CD14-positive monocyte (primary cell): ENCODE results near the gene PRKACB. TPM values are rescaled to one million over a fixed set of nuclear protein-coding genes. Genes with fewer than 3 reads are reported as not detected.

Source experiments
- DNase-seq, 3 donors: peaks; one replicate each; pipeline ENCODE4 v3.0.0-alpha.2; 2011 to 2022
- H2AFZ ChIP-seq: 2 replicates; pipeline ENCODE4 v1.6.0; 2012; ENCODE audit warnings: mild to moderate bottlenecking, low read depth, low read length, inconsistent platforms; ENCODE audit not compliant: insufficient read depth, poor library complexity, severe bottlenecking
- H3K27ac ChIP-seq, 2 donors: 1 replicate in 1 of 2; 2 replicates in 1 of 2; pipeline ENCODE4 v1.5.1; 2012 to 2013; ENCODE audit warnings: low read length in 2 of 2, control low read depth in 1 of 2, inconsistent platforms in 1 of 2, low read depth in 1 of 2, mild to moderate bottlenecking in 1 of 2
- H3K27me3 ChIP-seq, 2 donors: one replicate each; pipeline versions ENCODE4 v1.6.0 to v1.6.1; 2011 to 2013; ENCODE audit warnings: low read length in 2 of 2; ENCODE audit not compliant: control insufficient read depth in 2 of 2, insufficient read depth in 2 of 2
- H3K36me3 ChIP-seq, 2 donors: replicated peaks in 1 of 2; 1 replicate in 1 of 2; 2 replicates in 1 of 2; pipeline versions ENCODE4 v1.5.1 to v1.6.1; 2012 to 2013; ENCODE audit warnings: low read length in 2 of 2, control low read depth in 1 of 2, inconsistent platforms in 1 of 2, mild to moderate bottlenecking in 1 of 2; ENCODE audit not compliant: insufficient read depth in 2 of 2, control insufficient read depth in 1 of 2
- H3K4me1 ChIP-seq, 2 donors: 1 replicate in 1 of 2; 2 replicates in 1 of 2; pipeline versions ENCODE4 v1.5.1 to v1.6.1; 2012 to 2013; ENCODE audit warnings: low read length in 2 of 2, control low read depth in 1 of 2, inconsistent platforms in 1 of 2, mild to moderate bottlenecking in 1 of 2, moderate library complexity in 1 of 2; ENCODE audit not compliant: insufficient read depth in 2 of 2, control insufficient read depth in 1 of 2
- H3K4me2 ChIP-seq: replicated peaks from 2 replicates; pipeline ENCODE3; 2012; ENCODE audit warnings: low read length, moderate library complexity, mild to moderate bottlenecking; ENCODE audit not compliant: poor library complexity, severe bottlenecking; ENCODE audit errors: extremely low read depth
- H3K4me3 ChIP-seq, 3 experiments: fragments of 200-600 bp in 1 of 3; sonication (generic) in 1 of 3; replicated peaks in 1 of 3; 1 replicate in 2 of 3; 2 replicates in 1 of 3; pipeline ENCODE4 v1.5.1; 2011 to 2013; ENCODE audit warnings: low read length in 3 of 3, mild to moderate bottlenecking in 3 of 3, control low read depth in 2 of 3, low read depth in 2 of 3, inconsistent platforms in 1 of 3, moderate library complexity in 1 of 3
- H3K79me2 ChIP-seq: 2 replicates; pipeline ENCODE4 v1.6.0; 2012; ENCODE audit warnings: mild to moderate bottlenecking, control low read depth, inconsistent platforms, low read length, moderate library complexity; ENCODE audit not compliant: insufficient read depth
- H3K9ac ChIP-seq: 2 replicates; pipeline ENCODE4 v1.6.0; 2017; ENCODE audit warnings: low read length, mild to moderate bottlenecking; ENCODE audit not compliant: insufficient read depth, poor library complexity, severe bottlenecking
- H3K9me3 ChIP-seq, 2 donors: replicated peaks in 1 of 2; 1 replicate in 1 of 2; 2 replicates in 1 of 2; pipeline versions ENCODE4 v1.5.1 to v1.6.1; 2012 to 2013; ENCODE audit warnings: low read length in 2 of 2, control low read depth in 1 of 2; ENCODE audit not compliant: control insufficient read depth in 1 of 2, insufficient read depth in 1 of 2
- H4K20me1 ChIP-seq: 2 replicates; pipeline ENCODE4 v1.6.0; 2012; ENCODE audit warnings: mild to moderate bottlenecking, low read length, control low read depth, moderate library complexity; ENCODE audit not compliant: insufficient read depth
- H3K27ac Mint-ChIP-seq, 7 donors: one replicate each; pipeline ENCODE4 v1.8.0; 2020; ENCODE audit warnings: mild to moderate bottlenecking in 7 of 7, mixed read lengths in 7 of 7, moderate library complexity in 6 of 7, inconsistent platforms in 2 of 7
- H3K27me3 Mint-ChIP-seq, 3 donors: one replicate each; pipeline ENCODE4 v1.8.0; 2021 to 2022; ENCODE audit warnings: low read depth in 3 of 3, mild to moderate bottlenecking in 3 of 3, mixed read lengths in 3 of 3, moderate library complexity in 3 of 3, inconsistent platforms in 1 of 3
- H3K36me3 Mint-ChIP-seq, 2 donors: one replicate each; pipeline ENCODE4 v1.8.0; 2020; ENCODE audit warnings: mixed read lengths in 2 of 2, inconsistent platforms in 1 of 2, mild to moderate bottlenecking in 1 of 2
- H3K4me1 Mint-ChIP-seq: one replicate; pipeline ENCODE4 v1.8.0; 2020; ENCODE audit warnings: mild to moderate bottlenecking, mixed read lengths
- H3K4me3 Mint-ChIP-seq, 2 donors: one replicate each; pipeline ENCODE4 v1.8.0; 2020; ENCODE audit warnings: mild to moderate bottlenecking in 2 of 2, mixed read lengths in 2 of 2, moderate library complexity in 1 of 2
- H3K9me3 Mint-ChIP-seq, 7 donors: one replicate each; pipeline ENCODE4 v1.8.0; 2020 to 2022; ENCODE audit warnings: mixed read lengths in 7 of 7, mild to moderate bottlenecking in 6 of 7, moderate library complexity in 6 of 7, inconsistent platforms in 2 of 7
- WGBS: methylation state at CpG from one replicate; pipeline ENCODE4 v1.1.5; 2013; ENCODE audit warnings: missing lambda C conversion rate; ENCODE audit not compliant: insufficient coverage; 5-methylcytosine and 5-hydroxymethylcytosine counted together
- intact Hi-C, 2 donors: fragments of 100-400 bp; cut with micrococcal nuclease; formaldehyde crosslinking; loops; one replicate each; pipeline versions ENCODE4 v1.15.0 to v1.15.1; 2023
- polyA plus RNA-seq, 3 donors: library from polyadenylated mRNA; depleted of rRNA in 1 of 3; unstranded in 2 of 3; stranded (reverse) in 1 of 3; fragments of 300-500 nt in 2 of 3; fragments of >200 nt in 1 of 3; fragmentation: Illumina TruSeq in 2 of 3; gene quantifications; 1 replicate in 2 of 3; 2 replicates in 1 of 3; pipeline ENCODE4 v1.2.3, GENCODE V29; 2012 to 2021
- TF ChIP-seq, protein P1 (sequence below): fragments of 200-600 bp; IDR thresholded peaks from one replicate; pipeline ENCODE4 v1.8.0; 2022; ENCODE audit warnings: antibody characterized with exemption, mild to moderate bottlenecking

Gene PRKACB
- polyA plus RNA-seq, 3 donors = 2.5 to 14.5 (median 13.8) TPM

DNA sequence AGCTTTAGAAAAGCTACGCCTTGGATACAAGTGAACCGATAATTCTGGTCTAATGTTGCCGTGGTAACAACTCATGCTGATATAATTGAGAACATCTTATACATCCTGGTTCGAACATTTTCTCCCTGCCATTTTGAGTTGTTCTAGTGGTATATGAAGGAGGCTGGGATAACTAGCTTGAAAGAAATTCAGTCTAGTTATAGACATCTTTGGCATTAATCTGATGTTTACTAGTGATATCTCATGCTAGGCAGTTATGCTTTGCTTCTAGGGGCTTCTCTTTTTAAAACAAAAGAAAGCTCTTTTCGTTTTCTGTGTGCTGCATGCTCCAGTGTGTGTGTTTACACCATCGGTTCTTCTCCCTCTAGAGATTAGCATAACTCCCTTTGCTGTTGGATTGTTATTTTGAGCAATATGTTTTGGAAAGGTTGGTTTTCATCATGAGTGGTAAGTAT lies 20.5 kb downstream of the PRKACB start:
- no peak overlapping the region for H3K4me3 ChIP-seq
- no peak overlapping the region for H3K4me3 Mint-ChIP-seq
- H3K27me3 ChIP-seq = no peaks in the 10 kb centered on the region
- intact Hi-C loops = no loop called here
- H3K4me1 ChIP-seq = no peaks in the 10 kb centered on the region
- no peaks in the 10 kb centered on the region for H3K9me3 ChIP-seq
- no peaks in the 10 kb centered on the region for H3K27me3 Mint-ChIP-seq
- H3K9me3 Mint-ChIP-seq = no peaks in the 10 kb centered on the region
- no peaks in the 10 kb centered on the region for H3K36me3 Mint-ChIP-seq
- no CpG with 5 or more reads among the region's 6 CpGs for WGBS
- no peak overlapping the region for H3K9ac ChIP-seq
- TF ChIP-seq, protein P1, sequence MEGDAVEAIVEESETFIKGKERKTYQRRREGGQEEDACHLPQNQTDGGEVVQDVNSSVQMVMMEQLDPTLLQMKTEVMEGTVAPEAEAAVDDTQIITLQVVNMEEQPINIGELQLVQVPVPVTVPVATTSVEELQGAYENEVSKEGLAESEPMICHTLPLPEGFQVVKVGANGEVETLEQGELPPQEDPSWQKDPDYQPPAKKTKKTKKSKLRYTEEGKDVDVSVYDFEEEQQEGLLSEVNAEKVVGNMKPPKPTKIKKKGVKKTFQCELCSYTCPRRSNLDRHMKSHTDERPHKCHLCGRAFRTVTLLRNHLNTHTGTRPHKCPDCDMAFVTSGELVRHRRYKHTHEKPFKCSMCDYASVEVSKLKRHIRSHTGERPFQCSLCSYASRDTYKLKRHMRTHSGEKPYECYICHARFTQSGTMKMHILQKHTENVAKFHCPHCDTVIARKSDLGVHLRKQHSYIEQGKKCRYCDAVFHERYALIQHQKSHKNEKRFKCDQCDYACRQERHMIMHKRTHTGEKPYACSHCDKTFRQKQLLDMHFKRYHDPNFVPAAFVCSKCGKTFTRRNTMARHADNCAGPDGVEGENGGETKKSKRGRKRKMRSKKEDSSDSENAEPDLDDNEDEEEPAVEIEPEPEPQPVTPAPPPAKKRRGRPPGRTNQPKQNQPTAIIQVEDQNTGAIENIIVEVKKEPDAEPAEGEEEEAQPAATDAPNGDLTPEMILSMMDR = no peak
- DNase-seq = no peak
- peaks cover 16% of the 10 kb centered on the region for H3K4me1 Mint-ChIP-seq
- no peak overlapping the region for H3K27ac Mint-ChIP-seq
- peaks cover 61% of the 10 kb centered on the region for H3K79me2 ChIP-seq
- H4K20me1 ChIP-seq = no peaks in the 10 kb centered on the region
- H3K4me2 ChIP-seq = no peak overlapping the region
- H3K36me3 ChIP-seq = no peaks in the 10 kb centered on the region
- H2AFZ ChIP-seq = no peak overlapping the region
- no peak overlapping the region for H3K27ac ChIP-seq

DNA sequence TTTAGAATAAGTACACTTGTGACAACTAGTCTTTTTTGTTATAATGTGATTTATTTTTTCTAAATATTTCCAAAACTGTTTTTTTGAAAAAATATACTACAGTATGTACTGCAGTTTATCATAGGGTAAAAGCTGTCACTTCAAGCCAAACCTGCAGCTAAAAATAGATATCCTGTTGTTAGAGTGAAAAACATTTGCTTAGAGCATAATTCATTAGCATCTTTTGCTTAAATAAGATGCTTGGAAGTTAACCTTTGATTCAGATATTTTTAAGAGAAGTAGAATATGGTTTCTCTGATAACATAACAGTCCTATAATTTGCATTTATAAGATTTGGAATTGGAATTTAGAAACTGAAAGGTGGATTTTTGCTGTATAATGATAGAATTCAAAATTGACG lies 21.5 kb downstream of the PRKACB start:
- WGBS = no CpG with 5 or more reads among the region's 1 CpG
- no peak overlapping the region for H3K4me2 ChIP-seq
- H3K9ac ChIP-seq = no peak overlapping the region
- DNase-seq = no peak
- no peak overlapping the region for H3K27ac Mint-ChIP-seq
- TF ChIP-seq, protein P1 = no peak
- H3K9me3 Mint-ChIP-seq = no peaks in the 10 kb centered on the region
- no peaks in the 10 kb centered on the region for H3K27me3 Mint-ChIP-seq
- H3K9me3 ChIP-seq = no peaks in the 10 kb centered on the region
- peaks cover 54% of the 10 kb centered on the region for H3K79me2 ChIP-seq
- intact Hi-C loops = no loop called here
- H2AFZ ChIP-seq = no peak overlapping the region
- H3K4me1 ChIP-seq = no peaks in the 10 kb centered on the region
- H3K36me3 ChIP-seq = no peaks in the 10 kb centered on the region
- no peaks in the 10 kb centered on the region for H3K27me3 ChIP-seq
- H3K36me3 Mint-ChIP-seq = no peaks in the 10 kb centered on the region
- H3K4me3 Mint-ChIP-seq = no peak overlapping the region
- no peaks in the 10 kb centered on the region for H4K20me1 ChIP-seq
- H3K4me3 ChIP-seq = no peak overlapping the region
- no peak overlapping the region for H3K27ac ChIP-seq
- peaks cover 14% of the 10 kb centered on the region for H3K4me1 Mint-ChIP-seq
